Kidney capillary endothelial cell (primary cell): Measurements from ENCODE around the gene PSMB4.
"Not testable (repeated sequence)": the region's sequence is repeated elsewhere in the genome, so short reads cannot be mapped to it uniquely, and the experiment has no call there.

Experiments
- DNase-seq: peaks from one replicate; pipeline ENCODE4 v3.0.0-alpha.2; 2018; ENCODE audit warnings: low spot score

Gene PSMB4

DNA sequence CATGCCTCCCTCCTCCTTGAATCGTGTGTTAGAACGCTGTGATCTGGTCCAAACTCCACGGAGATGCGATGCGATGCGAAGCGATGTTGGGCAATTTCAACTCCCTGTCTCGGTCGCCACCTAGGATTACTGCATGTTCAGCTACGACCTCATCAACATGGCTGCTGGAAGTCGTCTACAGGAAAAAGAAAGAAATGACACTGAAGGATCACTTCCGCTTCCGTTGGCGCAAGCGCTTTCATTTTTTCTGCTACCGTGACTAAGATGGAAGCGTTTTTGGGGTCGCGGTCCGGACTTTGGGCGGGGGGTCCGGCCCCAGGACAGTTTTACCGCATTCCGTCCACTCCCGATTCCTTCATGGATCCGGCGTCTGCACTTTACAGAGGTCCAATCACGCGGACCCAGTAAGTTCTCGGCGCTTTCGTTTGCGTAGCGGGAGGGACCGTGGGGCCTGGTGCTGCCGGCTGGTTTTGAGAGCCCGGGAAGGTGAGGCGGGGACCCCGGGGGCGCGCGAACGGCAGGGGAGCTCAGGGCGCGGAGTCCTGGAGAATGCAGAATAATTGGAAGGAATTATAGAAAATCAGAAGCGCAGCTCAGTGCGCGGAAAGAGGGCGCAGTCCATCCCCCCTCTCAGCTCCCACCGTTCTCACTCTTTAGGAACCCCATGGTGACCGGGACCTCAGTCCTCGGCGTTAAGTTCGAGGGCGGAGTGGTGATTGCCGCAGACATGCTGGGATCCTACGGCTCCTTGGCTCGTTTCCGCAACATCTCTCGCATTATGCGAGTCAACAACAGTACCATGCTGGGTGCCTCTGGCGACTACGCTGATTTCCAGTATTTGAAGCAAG, at the start of gene PSMB4:
Gene PSMB4 (plus strand): TSS at position 250 of the 848 bp plus-strand sequence. CDS start 15 bp downstream, at position 265.
- peak; percentile 87 for DNase-seq

DNA sequence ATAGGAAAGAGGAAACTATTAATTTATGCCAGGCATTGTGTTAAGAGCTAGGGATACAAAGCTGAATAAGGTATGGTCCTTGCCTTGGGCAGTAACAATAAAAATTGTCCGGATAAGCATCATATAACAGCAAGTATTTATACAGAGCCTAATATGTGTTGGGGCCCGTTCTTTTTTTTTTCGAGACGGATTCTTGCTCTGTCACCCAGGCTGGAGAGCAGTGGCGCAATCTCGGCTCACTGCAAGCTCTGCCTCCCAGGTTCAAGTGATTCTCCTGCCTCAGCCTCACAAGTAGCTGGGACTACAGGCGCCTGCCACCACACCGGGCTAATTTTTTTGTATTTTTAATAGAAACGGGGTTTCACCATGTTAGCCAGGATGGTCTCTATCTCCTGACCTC, 49.0 kb upstream of the PSMB4 start:
- not testable (repeated sequence) for DNase-seq

DNA sequence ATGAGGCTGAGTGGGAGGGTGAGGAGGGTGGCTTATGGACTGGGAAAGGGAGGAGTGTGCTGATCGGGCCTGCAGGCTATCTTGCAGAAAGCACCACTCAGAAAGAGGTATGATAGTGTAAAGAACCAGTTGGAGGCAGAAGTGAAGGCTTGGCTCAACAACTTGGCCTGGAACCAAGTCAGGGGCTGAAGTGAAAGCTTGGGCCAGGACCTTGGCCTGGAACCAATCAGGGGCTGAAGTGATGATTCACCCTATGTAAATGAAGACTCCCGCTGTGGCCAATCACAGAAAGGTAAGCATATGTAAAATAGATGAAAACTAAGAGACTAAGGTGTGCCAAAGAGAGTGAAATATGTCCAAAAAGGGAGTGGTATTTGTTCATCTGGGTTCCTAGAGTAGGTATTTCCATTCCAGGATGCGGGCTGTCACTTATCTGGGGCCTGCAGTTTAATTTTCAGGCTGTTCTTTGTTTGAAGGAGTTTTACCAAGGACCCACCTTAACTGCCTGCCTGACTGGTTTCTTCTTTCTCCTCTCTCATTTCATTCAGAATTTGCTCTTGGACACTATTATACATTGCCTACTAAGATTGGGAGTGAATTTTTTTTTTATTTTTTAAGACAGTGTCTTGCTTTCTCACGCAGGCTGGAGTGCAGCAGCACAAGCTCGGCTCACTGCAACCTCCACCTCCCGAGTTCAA, 47.2 kb upstream of the PSMB4 start:
- DNase-seq = no peak

DNA sequence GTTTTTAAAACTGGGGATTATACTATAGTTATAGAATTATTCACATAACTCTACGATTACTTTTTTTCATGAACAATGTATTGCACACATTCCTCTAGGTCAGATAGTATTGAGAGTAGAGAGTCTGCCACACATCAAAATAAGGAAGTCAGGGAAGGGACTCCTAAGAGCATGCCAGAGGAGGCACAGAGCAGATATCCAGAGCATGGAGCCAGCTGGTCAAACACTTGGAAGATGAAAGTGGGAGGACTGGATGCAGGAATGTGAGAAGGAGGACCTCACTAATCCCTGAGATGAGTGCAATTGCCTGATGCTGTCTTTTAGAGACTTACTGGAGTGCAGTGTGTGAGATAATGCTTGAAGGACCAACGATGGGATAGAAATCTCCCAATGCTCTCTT, 42.7 kb upstream of the PSMB4 start:
- DNase-seq = no peak

DNA sequence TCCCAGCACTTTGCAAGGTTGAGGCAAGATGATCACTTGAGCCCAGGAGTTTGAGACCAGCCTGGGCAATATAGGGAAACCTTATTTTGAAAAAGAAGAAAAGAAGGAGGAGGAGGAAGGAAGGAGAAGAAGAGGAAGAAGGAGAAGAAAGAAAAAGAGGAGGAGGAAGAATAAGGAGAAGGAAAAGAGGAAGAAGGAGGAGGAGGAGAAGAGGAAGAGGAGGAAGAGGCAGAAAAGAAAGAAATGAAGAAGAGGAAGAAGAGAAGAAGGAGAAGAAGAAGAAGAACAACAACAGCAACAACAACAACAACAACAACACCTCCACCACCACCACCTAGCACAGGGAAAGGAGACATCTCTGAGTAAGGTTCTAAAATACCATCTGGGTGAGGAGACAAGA, 37.5 kb upstream of the PSMB4 start:
- no peak for DNase-seq

DNA sequence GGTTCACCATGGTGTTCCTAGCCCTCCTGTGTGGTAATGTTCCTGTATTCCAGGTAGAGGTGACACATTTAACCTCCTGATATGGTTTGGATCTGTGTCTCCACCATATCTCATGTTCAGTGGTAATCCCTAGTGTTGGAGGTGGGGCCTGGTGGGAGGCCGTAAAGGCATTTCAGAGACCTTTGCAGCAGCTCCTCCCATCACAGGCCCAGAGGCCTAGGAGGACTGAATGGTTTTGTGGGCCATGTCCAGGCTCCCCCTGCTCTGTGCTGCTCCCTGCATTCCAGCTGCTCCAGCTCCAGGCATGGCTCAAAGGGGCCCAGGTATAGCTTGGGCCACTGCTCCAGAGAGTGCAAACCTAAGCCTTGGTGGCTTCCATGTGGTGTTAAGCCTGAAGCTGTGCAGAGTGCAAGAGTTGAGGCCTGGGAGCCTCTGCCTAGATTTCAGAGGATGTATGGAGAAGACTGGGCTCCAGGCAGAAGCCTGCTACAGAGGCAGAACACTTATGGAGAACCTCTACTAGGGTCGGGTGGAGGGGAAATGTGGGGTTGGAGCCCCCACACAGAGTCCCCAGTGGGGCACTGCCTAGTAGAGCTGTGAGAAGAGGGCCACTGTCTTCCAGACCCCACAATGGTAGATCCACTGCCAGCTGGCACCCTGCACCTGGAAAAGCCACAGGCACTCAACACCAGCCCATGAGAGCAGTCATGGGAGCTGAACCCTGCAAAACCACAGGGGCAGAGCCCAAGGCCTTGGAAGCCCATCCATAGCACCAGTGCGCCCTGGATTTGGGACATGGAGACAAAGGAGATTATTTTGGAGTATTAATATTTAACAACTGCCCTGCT, 36.8 kb upstream of the PSMB4 start:
- no peak for DNase-seq

DNA sequence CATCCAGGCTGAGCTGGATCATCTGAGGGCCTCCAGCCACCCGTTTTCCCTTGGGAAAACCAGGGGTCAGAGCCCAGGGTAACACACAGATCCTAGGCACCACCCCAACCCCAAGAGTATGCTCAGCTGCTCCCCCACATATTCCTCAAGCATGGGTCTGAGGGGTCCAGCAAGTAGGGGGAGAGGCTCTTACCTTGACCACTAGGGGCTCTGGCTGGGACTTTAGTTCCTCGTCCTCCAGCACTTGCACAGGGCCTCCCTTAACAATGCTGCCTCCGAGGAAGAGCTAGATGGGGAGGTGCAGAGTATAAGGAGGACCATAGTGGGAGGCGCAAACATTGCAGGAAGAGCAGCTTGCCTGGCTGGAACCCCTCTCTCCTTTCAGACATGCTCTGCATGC, 34.4 kb upstream of the PSMB4 start:
- DNase-seq = no peak

DNA sequence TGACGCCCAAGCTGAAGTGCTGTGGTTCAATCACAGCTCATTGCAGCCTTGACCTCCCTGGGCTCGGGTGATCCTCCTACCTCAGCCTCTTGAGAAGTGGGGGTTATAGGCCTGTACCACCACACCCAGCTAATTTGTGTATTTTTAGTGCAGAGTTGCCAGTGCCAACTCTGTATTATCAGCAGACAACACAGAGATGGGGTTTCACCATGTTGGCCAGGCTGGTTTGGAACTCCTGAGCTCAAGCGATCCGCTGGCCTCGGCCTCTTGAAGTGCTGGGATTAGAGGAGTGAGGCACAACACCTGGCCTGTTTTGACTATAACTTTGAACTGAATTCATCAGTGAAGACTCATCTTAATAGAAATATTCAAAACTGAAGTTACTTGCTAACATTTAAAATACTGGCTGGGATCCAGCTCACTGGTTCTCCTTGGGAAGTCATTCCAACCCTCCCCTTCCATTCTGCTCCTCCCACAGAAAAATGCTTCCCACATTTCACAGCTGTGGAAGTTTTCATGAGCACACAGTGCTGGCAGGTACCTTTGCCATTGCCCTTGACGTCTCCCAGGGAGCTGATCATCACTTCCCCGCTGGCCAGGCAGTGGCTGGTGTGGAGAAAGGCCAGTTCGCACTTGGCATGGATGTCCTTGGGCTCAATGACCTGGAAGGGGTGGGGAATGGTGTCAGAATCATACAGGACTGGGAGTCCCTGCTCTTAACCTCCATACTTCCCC, 31.5 kb upstream of the PSMB4 start:
- no peak for DNase-seq

DNA sequence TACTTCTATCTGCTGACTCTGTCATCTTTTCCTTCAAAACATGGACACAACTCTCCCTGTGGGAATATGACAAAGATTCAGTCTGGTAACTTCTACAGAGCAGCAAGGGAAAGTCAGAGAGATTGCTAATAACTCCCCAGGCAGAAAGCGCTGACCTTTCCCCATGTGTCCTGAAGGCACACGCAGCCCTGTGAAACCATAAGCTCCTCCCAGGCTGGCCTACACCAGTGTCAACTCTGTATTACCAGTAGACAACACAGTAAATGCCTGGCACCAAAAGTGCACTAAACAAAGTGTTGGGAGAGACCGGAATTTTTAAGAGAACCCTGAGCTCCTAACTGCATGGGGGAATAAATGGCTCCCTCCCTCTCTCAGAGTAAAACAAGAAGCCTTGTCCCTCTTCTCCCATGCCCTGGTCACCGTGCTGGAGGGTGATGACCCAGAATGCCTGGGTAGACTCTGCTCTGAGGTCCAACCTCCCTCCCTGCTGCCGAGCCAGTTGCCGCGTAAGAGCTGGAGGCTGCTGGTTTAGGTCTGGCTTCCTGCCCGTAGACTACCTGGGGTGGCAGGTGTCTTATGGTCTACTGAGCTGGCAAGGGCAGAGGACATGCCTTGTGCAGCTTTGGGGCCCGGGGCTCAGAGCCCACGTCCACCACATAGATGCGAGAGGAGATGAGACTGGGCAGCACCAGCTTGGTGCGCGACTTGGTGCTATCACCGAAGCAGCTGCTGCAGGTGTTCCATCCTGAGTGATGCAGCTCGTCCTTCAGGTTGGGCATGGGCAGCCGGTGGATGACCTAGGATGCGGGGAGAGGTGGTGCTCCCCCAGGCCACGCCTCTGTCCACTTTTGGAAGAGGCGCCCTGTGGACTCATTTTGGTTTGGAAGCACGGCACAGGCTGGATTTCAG, 30.7 kb upstream of the PSMB4 start:
- no peak for DNase-seq

DNA sequence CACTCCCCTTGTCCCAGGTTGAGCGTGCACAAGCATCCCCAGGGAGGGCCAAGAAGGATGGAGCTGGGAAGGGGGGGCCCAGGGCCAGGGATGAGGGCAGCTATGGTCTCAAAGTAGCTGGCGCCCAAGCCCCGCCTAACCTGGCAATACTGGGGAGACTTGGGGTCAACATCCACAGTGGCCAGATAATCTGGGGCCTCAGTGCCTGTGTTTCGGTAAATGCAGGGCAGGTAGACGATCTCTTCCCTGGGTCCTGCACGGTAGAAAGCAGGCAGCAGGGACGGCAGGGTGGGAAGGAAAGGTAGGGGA, 30.1 kb upstream of the PSMB4 start:
- no peak for DNase-seq

DNA sequence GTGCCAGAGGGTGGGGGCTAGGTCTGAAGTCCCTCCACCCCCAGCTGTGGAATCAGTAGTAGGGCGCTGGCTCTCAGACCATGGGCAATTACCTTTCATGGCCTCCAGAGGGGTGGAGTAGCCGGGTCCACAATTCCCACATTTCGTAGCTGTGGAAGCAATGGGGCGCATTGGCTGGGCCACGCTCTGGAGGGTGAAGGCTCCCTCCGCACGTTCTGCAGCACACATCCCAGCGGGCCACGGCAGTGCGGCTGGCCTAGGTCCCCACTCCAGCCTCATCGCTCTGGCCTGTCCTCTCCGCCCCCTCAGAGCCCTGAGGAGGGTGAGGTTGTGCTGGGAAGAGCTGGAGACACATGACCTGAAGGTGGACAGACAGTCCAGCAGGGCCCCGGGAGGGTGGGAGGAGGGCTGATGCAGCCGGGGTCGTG, 29.7 kb upstream of the PSMB4 start:
- no peak for DNase-seq

DNA sequence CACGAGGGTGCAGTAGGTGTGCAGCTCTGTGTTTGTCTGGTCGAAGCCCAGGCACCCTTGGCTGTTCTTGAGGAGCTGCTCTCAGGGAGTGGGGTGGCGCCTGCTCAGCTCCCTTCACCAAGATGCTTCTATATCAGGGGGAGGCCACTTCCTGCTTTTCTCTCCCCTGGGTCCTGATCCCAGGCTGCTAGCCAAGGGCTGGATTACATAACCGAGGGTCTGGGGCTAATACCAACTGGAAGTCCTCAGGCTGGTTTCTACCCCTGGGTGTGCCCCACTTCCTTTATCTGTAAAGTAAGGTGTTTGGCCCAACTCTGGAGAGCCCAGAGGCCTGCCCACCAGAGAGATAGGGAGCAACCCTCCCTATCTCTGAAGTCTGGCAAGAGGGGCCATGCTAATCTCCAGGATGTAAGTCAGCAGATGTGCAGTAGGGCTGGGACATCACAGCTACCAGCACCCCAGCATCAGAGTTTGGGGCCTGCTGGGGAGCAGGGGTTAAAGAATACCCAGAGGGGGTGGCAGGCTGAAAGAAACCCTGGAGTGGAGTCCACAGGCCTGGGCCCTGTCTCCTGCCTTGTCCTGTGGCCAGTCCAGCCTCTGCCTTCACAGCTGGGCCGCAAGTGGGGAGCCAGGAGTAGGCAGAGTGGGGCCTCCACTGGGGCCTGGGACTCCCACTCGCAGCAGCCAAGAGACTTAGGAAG, 29.0 kb upstream of the PSMB4 start:
- no peak for DNase-seq

DNA sequence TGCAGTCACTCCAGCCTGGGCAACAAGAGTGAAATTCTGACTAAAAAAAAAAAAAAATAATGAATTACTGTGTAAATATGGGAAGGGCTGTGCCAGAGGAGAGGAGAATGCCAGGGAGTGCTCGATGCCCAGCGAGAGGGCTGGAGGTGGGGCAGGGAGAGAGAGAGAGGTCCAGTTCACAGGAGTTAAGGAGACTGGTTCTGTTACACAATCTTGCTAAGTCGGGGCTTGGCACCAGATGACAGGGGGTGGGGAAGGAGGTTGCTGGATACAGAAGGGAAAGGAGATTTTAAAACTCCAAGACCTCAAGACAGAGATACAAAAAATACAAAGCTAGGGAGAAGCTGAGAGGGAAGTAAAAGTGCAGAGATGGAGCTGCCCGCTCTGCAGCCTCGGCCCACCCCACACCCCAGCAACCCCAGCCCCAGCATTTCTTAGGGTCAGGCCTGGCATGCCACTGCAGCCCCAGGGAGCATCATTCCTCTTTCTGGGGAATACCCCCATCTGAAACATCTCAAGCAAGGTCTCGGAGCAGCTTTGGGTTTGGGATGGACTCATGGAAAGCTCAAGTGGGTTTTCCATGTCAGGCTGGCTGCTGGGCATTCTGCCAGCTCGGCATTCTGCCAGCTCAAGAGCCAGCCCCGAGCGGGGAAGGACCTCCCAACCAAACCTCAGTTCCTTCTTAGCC, 27.9 kb upstream of the PSMB4 start:
- no peak for DNase-seq

DNA sequence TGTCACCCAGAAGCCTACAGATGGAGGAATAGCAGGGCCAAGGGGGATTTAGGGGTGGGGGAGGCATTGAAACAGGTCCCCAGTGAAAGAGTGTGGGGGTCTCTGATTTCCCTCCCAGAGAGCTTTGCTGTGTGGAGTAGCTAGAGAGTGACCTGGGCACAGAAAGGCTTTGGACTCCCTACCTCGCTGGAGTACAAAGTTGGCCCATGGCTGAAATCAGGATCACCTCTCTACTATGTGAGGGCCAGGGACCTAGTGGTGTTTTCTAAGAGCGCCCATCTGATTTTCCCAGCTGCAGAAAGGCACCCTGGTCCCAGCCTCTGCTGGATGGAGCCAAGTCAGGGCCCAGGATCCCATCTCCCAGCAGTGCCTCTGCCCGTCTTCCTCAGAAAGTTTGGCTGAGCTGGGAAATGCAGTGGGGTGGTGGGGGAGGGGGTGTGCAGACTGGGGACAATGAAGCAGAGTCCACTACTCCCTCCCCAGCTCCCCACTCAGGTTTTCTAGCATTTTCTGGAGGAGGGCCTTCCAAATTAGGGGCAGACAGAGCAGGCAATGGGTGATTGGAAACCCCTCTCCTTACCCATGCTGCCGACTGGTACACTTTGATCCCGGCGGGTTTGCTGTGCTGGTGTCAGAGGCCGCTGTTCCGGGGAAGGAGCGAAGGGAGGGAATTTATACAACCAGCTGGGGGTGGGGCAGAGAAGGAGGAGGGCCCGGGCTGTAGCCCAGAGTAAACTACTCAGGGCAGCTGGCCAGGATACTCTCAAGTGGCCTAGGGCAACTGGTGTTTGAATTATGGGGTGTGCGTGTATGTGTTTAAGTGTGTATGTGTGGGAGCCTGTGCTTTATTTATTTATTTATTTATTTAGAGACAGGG, 27.1 kb upstream of the PSMB4 start, which contains the start of gene SELENBP1:
Gene SELENBP1 (minus strand): TSS at position 648 of the 877 bp plus-strand sequence. CDS start 64 bp downstream, at position 584.
- no peak for DNase-seq

DNA sequence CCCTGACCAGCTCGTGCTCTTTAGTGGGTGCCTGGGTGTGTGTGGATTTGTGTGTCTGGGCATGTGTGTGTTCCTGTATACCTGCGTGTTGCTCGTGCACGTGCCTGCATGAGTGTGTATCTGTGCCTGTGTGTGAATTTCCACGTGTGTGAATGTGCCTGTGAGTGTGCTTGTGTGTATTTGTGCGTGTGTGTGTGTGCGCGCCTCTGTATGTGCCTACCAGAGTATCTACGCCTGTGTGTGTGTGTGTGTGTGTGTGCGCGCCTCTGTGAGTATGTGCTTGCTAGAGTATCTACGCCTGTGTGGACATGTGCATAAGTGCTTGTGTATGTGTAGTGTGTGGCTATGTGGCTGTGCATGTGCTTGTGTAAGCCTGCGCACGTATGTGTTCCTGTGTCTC, 26.2 kb upstream of the PSMB4 start:
- no peak for DNase-seq

DNA sequence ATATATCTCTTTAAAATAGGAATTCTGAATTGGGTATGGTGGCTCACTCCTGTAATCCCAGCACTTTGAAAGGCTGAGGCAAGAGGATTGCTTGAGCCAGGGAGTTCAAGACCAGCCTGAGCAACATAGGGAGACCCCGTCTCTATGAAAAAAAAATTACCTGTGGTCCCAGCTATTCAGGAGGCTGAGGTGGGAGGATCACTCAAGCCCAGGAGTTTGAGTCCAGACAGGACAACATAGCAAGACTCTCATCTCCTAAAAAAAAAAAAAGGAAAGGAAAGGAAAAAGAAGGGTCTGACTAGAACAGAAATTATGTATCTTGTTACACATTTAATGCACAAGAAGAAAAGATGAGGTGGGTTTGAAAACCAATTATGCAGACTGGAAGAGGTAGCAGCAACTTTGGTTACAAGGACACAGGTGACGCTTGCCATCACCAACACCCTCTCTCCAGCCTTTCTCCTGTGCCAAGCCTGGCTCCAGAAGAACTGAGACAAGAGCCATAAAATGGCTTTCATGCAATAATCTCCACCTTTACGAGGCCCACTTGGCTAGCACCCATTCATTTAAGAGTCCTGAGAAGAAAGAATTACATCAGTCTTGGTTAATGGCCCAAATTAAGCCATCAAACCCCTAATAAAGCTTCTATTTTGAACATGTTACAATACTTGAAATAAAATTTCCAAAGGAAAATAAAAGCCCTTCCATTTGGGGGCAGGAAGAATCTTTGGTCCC, 22.1 kb upstream of the PSMB4 start:
- no peak for DNase-seq

DNA sequence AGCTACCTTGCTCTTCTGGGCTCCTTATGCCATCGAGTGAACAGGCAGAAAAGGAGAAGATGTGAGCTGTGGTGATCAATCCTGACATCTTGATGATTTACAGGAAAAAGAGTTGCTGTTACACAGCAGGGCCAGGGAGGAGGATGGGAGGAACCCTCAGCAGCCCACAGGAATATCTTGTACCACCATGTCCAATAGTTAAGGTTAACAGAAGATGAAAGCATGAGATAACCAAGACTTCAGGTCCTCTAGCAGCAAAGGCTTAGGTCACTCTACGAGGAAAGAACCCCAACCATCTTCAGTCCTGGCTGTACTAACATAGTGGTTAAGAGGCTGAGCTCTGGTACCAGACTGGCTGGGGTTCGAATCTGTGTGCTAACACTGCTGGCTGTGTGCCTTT, 14.8 kb upstream of the PSMB4 start:
- DNase-seq = no peak

DNA sequence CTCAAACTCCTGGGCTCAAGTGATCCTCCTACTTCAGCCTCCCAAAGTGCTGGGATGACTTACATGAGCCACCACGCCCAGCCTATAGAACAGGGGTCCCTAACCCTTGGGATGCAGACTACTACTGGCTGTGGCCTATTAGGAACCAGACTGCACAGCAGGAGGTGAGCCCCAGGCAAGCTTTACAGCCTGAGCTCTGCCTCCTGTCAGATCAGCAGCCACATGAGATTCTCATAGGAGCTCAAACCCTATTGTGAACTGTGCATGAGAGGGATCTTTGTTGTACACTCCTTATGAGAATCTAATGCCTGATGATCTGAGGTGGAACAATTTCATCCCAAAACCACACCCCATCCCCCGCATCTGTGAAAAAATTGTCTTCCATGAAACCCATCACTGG, 13.4 kb upstream of the PSMB4 start:
- DNase-seq = no peak
